ENCODE results near the gene PROCA1.
"Not testable (repeated sequence)": the region's sequence is repeated elsewhere in the genome, so short reads cannot be mapped to it uniquely, and the experiment has no call there.

The PROCA1 gene

GRCh38 chr17:28744104-28744971, 32.6 kb upstream of the PROCA1 start:
- FAIRE-seq (no peak), DNase-seq (ENCODE audit: low spot score) (peak; percentile 75)

- no peak for FAIRE-seq
- DNase-seq (ENCODE audit: low spot score): peak; percentile 91
These were observed 31.8 kb upstream of the PROCA1 start, which contains the start of gene TRAF4 for GRCh38 chr17:28743243-28744103. TSS of gene TRAF4 (plus strand) at chr17:28744011. CDS start at chr17:28744113, 102 bp downstream.

GRCh38 chr17:28741358-28742349, 30.0 kb upstream of the PROCA1 start:
- DNase-seq (ENCODE audit: low spot score) (no peak), FAIRE-seq (no peak)

- FAIRE-seq (no peak), DNase-seq (ENCODE audit: low spot score) (no peak)
These were observed 29.0 kb upstream of the PROCA1 start for GRCh38 chr17:28740406-28741357.

DNA sequence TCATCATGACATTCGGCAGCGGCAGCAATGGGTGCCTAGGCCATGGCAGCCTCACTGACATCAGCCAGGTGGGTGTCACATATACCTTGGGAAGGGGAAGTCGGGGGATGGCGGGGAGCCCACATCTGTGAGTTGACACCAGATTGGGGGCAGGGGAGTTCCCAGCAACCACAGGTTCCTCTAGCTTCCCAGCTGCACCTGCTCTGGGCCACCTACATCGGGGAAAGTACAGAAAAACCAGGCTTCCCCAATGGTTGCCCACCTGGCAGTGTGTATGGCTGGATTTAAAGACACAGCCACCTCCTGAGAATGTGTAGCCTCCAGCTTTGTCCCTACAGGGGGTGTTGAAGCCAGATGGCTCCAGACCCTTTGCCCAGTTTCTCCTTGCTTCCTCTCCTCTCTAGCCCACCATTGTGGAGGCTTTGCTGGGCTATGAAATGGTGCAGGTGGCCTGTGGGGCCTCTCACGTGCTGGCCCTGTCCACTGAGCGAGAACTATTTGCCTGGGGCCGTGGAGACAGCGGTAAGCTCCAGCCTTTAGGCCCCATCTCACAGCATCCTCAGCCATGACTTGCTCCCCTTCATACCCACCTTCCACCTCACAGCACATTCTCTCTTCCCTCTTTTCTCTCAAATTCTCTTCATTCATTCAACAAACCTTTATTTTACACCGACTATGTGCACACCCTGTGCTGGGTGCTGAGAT, 27.1 kb upstream of the PROCA1 start:
- no peak for DNase-seq (ENCODE audit: low spot score)
- FAIRE-seq: no peak

DNA sequence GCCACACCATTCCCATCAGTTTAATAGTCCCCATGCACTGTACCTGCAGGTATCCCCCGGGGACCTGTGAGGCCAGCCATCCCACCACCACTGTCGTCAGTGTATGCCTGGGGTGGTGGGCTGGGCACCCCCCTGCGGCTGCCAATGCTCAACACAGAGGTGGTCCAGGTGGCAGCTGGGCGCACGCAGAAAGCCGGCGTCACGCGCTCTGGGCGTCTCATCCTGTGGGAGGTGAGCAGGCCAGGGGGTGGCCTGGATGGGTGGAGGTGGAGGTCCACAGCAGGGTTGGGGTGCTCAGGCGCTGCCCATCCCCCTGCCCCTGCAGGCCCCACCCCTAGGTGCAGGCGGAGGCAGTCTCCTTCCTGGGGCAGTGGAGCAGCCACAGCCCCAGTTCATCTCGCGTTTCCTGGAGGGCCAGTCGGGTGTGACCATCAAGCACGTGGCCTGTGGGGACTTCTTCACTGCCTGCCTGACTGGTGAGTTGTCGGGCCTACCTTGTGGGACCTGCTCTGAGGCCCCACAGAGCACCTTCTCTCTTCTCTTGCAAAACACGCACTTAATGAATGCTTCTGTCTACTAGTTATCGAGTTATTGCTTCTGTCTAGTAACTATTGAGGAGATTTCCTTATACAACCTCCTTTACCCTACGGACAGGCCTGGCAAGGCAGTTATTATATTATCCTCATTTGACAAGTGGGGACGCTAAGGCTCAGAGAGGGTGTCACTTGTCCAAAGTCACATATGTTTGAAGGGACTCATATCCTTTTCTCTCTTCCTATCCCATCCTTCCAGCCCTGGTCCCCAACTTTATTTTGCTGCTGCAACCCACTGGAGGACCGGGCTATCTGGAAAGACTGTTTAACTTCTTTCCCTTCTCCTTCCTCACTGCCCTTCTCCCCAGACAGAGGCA, 26.3 kb upstream of the PROCA1 start:
- no peak for FAIRE-seq
- DNase-seq (ENCODE audit: low spot score): no peak

DNA sequence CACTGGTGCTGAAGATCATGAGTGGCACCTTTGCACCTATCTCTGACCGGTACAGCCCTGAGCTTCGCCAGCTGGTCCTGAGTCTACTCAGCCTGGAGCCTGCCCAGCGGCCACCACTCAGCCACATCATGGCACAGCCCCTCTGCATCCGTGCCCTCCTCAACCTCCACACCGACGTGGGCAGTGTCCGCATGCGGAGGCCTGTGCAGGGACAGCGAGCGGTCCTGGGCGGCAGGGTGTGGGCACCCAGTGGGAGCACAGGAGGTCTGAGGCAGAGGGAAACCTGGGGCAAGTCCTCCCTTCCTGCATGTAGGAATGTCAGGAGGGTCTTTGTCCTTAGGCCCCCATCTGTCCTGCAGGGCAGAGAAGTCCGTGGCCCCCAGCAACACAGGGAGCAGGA, 25.6 kb upstream of the PROCA1 start:
- DNase-seq (ENCODE audit: low spot score): no peak
- FAIRE-seq: no peak

- not testable (repeated sequence) for FAIRE-seq; DNase-seq (ENCODE audit: low spot score)
These were observed 24.5 kb upstream of the PROCA1 start for GRCh38 chr17:28735913-28736769.

- DNase-seq (ENCODE audit: low spot score) (no peak), FAIRE-seq (no peak)
These were observed 23.6 kb upstream of the PROCA1 start for GRCh38 chr17:28735242-28735722.

DNA sequence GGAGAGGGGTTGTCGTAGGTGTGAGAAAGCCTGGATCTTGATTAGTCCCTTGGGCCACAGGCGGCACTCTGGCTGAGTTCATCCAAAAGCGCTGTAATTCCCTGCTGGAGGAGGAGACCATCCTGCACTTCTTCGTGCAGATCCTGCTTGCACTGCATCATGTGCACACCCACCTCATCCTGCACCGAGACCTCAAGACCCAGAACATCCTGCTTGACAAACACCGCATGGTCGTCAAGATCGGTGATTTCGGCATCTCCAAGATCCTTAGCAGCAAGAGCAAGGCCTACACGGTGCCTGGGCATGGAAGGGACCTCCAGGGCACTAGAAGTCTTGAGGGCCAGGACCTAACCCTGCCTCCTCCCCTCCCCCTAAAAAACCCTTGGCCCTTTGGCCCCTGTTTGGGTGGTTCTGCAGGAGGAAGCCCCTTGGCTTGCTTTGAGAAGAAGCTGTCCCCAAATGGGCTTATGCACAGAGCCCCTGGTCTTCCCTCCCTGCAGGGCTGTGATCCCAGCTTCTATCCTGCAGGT, 23.1 kb upstream of the PROCA1 start:
- no peak for DNase-seq (ENCODE audit: low spot score)
- no peak for FAIRE-seq

DNA sequence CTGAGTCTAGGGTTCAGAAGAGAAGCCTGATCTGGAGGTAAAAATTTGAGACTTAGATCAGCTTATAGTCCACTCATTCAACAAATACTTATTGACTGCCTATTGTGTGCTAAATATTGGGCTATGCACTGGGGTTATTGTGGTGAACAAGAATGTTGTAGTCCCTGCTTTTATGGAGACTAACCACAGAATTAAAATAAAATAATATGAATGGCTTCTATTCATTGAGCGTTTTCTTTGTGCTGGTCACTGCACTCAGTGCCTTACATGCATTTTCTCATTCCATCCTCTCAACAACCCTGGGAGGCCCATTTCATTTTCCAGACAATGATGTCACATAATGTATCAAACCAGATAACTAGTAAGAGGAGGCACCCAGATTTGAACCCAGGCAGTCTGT, 21.7 kb upstream of the PROCA1 start:
- FAIRE-seq (no peak), DNase-seq (ENCODE audit: low spot score) (no peak)

GRCh38 chr17:28729950-28730330, 18.3 kb upstream of the PROCA1 start:
- DNase-seq (ENCODE audit: low spot score) (no peak), FAIRE-seq (no peak)

GRCh38 chr17:28728364-28729200, 16.9 kb upstream of the PROCA1 start, which contains the start of gene NEK8:
TSS of gene NEK8 (plus strand) at chr17:28728788. CDS start at chr17:28728814, 26 bp downstream.
- FAIRE-seq: no peak
- peak; percentile 93 for DNase-seq (ENCODE audit: low spot score)

GRCh38 chr17:28726627-28727491, 15.2 kb upstream of the PROCA1 start:
- DNase-seq (ENCODE audit: low spot score) (peak; percentile 88), FAIRE-seq (peak; percentile 13)

DNA sequence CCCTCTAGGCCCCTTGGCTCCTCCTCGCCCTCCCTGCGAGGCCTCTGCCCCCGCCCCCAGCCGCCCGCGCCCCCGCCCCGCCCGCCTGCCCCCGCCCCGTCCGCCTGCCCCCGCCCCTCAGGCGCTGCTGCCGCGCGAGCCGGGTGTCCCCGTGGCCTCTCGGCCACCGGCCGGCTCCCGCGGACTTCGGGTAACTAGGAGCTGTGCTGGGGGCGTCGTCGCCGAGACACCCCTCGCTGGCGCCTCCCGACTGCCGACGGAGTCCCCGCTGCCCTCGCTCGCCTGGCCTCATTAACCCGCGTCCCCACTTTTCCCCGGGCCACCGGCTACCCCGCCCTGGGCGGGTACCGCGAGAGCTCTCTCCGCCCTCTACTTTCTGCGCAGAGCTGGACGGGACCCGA, 14.5 kb upstream of the PROCA1 start, which contains the start of gene TLCD1:
TLCD1 (minus strand) TSS at position 8 of the 401 bp plus-strand sequence. CDS start 136 bp downstream, outside the sequence.
- peak; percentile 88 for DNase-seq (ENCODE audit: low spot score)
- no peak for FAIRE-seq
